ENCODE measurements around the gene SERPINA12.

Gene SERPINA12

DNA sequence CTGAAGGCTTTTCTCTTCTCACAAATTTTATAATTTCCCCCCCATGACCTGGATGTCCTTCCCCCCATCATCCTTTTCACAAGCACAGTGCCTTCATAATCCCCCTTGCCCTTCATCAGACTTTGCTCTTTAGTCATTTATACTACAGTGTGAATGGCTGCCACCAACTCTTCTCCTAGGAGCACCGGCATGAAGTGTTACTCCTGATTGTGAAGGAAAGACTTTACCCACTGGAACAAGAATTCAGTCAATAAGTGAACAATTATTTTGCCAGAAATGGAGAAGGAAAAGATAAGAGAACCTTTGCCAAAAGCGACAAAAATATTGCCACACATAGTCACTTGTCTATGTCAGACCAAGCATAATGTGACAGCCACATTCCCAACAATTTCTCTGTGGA lies 38.2 kb downstream of the SERPINA12 start:
- POLR2A ChIA-PET (ENCODE audit: low non-redundant PET): no interaction called here
- no peak for TF ChIP-seq CTCF (conservative IDR thresholded peaks at IDR 0.05; ENCODE audit: low read depth)
- DNase-seq (ENCODE audit: low spot score): no peak
- CTCF ChIA-PET: no interaction called here
- H3K27ac ChIP-seq: no peak overlapping the region

GRCh38 chr14:94470311-94470710 lies 39.0 kb downstream of the SERPINA12 start:
- ChIA-PET POLR2A (ENCODE audit: low non-redundant PET) (no interaction called here), CTCF (no interaction called here)
- DNase-seq (ENCODE audit: low spot score): no peak
- no peak overlapping the region for H3K27ac ChIP-seq
- no peak for TF ChIP-seq CTCF (conservative IDR thresholded peaks at IDR 0.05; ENCODE audit: low read depth)

- no peak overlapping the region for H3K27ac ChIP-seq
- DNase-seq (ENCODE audit: low spot score): no peak
- CTCF ChIA-PET: no interaction called here
- POLR2A ChIA-PET (ENCODE audit: low non-redundant PET): no interaction called here
- no peak for TF ChIP-seq CTCF (conservative IDR thresholded peaks at IDR 0.05; ENCODE audit: low read depth)
Measured at GRCh38 chr14:94469261-94469660, 40.0 kb downstream of the SERPINA12 start.

DNA sequence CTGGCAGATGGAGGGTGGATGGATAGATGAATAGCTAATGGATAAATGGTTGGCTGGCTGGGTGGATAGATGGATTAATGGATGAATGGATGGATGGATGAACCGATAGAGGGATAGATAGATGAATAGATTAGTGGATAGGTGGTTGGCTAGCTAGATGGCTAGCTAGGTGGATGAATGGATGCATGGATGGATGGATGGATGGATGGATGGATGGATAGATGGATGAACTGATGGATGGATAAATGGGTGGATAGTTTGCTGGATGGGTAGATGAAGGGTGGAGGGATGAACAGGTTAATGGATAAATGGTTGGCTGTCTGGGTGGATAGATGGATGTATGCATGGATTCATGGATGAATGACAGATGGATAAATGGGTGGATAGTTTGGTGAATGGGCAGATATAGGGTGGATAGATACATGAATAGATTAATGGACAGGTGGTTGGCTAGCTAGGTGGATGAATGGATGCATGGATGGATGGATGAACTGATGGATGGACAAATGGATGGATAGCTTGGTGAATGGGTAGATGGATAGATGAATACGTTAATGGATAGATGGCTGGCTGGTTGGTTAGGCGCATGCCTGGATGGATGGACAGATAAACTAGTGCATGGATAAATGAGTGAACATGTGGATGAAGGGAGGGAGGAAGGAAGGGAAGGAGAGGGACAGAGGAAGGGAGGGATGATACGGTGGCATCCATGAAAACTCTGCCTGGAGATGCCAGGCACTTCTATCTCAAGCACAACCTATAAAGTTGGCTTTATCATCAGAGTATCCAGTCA lies 41.3 kb downstream of the SERPINA12 start:
- TF ChIP-seq CTCF (conservative IDR thresholded peaks at IDR 0.05; ENCODE audit: low read depth): no peak
- no peak overlapping the region for H3K27ac ChIP-seq
- DNase-seq (ENCODE audit: low spot score): no peak
- ChIA-PET CTCF (interaction anchor here (0.6 to 0.7 kb wide), 2 partner anchors 14 to 16 kb away, joined by 4 read pairs; no protein-coding TSS in a partner anchor), POLR2A (ENCODE audit: low non-redundant PET) (no interaction called here)

DNA sequence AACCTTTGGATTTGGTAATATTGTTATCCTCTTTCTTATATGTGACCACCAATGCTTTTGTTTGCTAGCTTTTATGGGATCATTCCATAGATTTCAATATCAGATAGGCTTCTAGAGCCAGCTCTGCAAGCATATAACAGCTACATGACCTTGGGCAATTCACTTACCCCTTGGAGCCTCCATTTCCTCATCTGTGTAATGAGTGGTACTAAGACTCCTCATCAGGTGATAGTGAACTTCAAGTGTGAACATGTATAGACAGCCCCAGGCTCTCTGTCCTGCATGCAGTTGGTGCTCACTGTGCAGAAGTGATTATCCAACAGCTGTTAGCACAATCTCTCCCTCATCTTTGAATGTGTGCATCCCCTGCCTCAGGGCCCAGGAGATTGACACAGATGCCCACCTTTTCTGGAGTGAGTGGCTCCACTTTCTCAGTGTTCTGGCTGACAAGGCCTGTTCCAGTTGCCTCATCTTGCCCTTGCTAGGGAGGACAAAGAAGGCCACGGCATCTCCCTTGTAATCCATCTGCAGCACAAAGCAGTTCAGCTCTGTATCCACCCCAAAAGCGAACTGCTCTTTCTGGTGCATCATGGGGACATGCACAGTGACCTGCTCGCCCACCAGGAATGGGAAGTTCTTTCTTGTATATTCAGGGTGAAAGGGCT lies 42.4 kb downstream of the SERPINA12 start:
- no peak overlapping the region for H3K27ac ChIP-seq
- TF ChIP-seq CTCF (conservative IDR thresholded peaks at IDR 0.05; ENCODE audit: low read depth): no peak
- no peak for DNase-seq (ENCODE audit: low spot score)
- ChIA-PET CTCF (interaction anchor here (0.6 kb wide), 1 partner anchor 123 kb away, joined by 3 read pairs; no protein-coding TSS in a partner anchor), POLR2A (ENCODE audit: low non-redundant PET) (no interaction called here)

DNA sequence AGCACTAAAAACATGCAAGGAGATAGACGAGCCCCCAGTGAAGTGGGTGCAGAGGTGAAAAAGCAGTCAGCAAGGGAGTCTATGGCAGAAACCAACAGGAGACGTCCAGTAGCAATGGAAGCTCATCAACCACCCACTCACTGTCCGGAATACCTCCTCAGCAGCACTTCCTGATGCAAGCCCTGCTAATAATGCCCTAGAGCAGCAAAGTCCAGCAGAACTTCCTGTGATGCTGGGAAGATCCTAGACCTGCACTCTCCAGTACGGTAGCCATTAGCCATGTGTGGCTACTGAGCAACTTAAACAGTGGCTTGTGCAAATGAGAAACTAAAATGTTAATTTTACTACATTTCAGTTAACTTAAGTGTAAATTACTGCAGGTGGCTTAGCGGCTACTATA lies 44.2 kb downstream of the SERPINA12 start:
- CTCF ChIA-PET: no interaction called here
- no peak for TF ChIP-seq CTCF (conservative IDR thresholded peaks at IDR 0.05; ENCODE audit: low read depth)
- POLR2A ChIA-PET (ENCODE audit: low non-redundant PET): no interaction called here

More for the DNA sequence above, 44.2 kb downstream of the SERPINA12 start:
- no peak for DNase-seq (ENCODE audit: low spot score)
- no peak overlapping the region for H3K27ac ChIP-seq
